ENCODE measurements around the gene IFT27.
A peak's percentile ranks its signal among the peaks of the same experiment; 100 is the strongest.

GRCh38 chr22:36765943-36766450 is 9.9 kb downstream of the IFT27 start:
- TF ChIP-seq MXI1 (IDR thresholded peaks at IDR 0.05; ENCODE audit: borderline replicate concordance, low read depth, low read length): peak; percentile 34; the same call in 1 of the 2 replicates
- TF ChIP-seq CTCF (conservative IDR thresholded peaks at IDR 0.05; ENCODE audit: low read depth, low read length): no peak
- TF ChIP-seq RAD21 (IDR thresholded peaks at IDR 0.05; ENCODE audit: low read length): no peak
- no peak for TF ChIP-seq CEBPB (IDR thresholded peaks at IDR 0.05; ENCODE audit: low read depth, low read length)
- peak; percentile 22; the same call in 1 of the 2 replicates for TF ChIP-seq BHLHE40 (IDR thresholded peaks at IDR 0.05; ENCODE audit: low read depth, low read length)
- TF ChIP-seq POLR2A (IDR thresholded peaks at IDR 0.05; ENCODE audit: low read depth, low read length): no peak
- TF ChIP-seq RFX5 (IDR thresholded peaks at IDR 0.05; ENCODE audit: low read depth, low read length): no peak
- TF ChIP-seq RCOR1 (IDR thresholded peaks at IDR 0.05; ENCODE audit: insufficient replicate concordance, low read length): no peak
- TF ChIP-seq, protein P1, sequence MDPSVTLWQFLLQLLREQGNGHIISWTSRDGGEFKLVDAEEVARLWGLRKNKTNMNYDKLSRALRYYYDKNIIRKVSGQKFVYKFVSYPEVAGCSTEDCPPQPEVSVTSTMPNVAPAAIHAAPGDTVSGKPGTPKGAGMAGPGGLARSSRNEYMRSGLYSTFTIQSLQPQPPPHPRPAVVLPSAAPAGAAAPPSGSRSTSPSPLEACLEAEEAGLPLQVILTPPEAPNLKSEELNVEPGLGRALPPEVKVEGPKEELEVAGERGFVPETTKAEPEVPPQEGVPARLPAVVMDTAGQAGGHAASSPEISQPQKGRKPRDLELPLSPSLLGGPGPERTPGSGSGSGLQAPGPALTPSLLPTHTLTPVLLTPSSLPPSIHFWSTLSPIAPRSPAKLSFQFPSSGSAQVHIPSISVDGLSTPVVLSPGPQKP (IDR thresholded peaks at IDR 0.05; ENCODE audit: borderline replicate concordance, low read depth, low read length): no peak
- no peak for TF ChIP-seq FOS (IDR thresholded peaks at IDR 0.05; ENCODE audit: low read depth, low read length)
- no peak for TF ChIP-seq SMC3 (IDR thresholded peaks at IDR 0.05; ENCODE audit: low read depth, low read length)
- TF ChIP-seq MAZ (IDR thresholded peaks at IDR 0.05; ENCODE audit: borderline replicate concordance, low read depth, low read length): no peak

Measured in IMR-90 (cell line).